ENCODE measurements around the gene TBXT.
"Not testable (repeated sequence)": the region's sequence is repeated elsewhere in the genome, so short reads cannot be mapped to it uniquely, and the experiment has no call there.

TBXT gene

DNA sequence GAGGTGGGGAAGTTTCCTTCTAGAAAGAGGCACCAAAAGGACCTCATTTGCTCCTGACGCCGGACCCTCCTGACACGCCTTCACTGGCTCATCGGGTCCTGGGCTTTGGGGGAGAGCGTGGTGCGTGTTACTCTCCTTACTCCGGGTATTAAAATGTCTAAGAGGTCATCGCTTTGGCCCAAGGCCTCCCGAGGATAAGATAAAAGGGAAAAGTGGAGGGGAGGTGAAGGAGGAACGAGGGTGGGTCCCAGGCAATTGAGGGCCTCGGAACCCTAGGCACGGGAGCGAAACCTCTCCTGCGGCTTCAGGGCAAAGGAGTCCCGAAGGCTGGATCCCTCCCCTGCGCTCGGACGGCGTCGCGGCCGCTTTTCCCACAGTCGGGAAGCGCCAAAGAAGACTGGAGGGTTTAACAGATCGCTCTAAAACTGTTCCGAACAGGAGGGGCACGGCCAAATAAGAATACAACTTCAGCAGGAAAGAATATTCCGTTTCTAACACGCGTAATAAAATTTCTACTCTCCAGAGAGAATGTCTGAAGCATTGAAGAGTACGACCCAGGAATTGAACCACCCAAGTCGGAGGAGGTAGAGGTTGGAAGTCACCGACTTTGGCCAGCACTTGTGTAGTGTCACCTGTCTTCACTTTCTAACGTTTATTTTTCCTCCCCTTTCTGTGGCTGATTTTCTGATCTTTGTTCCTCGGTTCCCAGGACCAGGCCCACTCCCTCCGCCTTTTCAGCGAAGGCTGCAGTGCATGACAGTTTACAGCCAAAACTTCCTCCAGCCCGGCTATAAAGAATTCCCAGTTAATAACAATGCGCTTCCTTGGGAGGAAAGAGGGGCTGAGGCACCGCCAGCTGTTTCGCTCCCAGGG is 2.1 kb upstream of the TBXT start:
- DNase-seq: no peak

DNA sequence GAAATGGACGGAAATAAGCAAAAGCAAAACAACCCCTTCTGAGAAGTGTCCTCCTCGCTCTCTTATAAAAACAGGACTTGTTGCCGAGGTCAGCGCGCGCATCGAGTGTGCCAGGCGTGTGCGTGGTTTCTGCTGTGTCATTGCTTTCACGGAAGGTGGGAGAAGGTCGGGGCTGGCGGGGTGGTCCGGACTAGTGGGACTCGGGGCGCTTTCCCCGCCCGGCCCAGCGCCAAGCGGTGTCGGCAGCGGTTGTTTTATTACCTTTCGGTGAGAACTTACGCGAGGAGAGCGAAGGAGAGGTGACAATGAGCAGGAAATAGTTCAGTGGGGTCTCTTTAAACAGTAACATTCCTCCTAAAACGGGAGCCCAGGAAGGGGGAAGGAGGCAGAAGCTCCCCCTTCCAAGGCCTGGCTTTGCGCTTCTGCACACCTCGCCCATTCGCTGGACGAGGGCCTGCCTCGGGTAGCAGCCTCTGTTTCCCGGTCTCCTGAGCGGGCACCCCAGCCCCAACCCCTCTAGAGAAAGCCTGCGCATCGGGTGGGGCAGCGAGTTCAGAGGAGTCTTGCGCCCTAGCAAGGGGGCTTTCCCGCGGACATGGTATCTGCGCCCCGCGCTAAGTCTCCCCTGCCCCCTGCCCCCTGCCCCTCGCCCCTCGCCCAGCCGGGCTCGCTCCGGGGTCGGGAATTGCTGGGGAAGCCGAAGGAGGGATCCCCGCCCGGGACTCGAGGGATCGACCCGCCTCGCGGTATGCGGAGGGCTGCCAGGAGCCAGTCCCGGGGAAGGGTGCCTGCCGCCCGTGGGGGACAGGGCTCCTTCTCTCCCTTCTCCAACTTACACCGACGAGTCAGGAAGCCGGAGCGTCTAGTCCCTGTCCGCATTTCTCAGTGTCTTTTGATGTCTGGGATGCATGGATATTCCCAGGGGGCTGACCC is 1.2 kb upstream of the TBXT start:
- DNase-seq: no peak

- DNase-seq: no peak
Observed at GRCh38 chr6:166167258-166167731, 356 bp downstream of the TBXT start.

DNA sequence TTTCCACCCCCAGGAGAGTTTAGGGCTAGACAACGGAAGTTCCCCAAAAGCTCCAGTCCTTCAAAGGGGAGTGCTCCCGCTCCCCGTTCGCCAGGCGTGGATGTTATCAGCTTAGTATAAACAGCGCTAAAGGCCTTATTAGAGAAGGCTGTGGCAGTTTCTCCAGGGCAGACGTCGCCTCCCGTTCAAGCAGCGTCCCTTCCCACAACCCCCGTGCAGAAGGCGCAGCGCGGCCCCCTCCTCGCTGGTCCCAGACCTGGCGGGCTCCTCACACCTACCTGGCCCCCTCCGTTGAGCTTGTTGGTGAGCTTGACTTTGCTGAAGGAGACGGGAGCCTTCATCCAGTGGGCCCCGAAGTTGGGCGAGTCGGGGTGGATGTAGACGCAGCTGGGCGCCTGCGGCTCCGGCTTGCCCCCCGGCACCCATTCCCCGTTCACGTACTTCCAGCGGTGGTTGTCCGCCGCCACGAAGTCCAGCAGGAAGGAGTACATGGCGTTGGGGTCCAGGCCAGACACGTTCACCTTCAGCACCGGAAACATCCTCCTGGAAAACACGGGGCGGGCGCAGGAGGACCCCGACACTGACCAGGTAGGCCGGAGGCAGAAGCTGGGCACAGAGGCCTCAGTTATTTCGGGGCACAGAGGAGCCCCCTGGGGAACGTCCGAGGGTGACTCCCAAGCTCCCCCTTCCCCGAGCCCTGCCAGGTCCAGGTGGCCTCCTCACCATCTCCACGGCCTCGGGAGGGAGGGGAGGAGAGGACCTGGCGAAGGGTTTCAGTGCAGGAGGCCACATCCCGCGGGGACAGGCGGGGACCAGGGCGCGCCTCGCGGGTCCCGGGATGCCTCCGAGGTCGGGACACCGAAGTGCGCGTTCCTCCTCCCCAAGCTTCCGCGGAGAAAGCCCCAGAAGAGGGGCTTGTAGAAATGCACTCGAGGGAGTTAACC is 1.1 kb downstream of the TBXT start:
- DNase-seq: no peak

DNA sequence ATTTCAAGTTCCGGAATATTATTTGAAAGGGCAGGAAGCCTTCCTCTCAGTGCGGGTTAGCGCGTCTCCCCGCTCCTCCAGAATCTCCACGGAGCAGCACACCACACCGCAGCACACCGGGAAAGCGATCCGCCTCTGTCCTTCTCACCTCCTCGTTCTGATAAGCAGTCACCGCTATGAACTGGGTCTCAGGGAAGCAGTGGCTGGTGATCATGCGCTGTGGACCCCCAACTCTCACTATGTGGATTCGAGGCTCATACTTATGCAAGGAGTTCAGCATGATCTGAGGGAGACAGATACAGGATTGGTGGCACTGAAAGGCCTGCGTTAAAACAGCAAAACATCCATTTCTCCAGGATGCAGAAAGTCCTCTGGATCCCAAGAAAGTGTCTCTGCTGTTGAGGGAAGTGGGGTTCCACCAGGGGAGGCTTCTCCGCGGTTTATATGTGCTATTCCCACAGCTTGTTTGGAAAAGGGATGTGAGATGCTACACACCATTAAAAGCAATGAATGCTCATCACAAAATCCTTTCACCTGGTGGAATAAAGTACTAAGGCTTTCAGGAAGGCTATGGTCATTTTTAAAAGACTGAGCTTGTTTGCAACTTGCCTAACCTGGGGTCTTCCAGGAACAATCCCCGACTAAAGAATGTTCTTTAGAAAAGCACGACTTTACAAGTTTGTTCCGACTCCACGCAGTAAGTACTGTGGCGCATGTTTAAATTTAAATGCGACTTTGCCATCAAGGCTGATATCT is 1.9 kb downstream of the TBXT start:
- DNase-seq: no peak

DNA sequence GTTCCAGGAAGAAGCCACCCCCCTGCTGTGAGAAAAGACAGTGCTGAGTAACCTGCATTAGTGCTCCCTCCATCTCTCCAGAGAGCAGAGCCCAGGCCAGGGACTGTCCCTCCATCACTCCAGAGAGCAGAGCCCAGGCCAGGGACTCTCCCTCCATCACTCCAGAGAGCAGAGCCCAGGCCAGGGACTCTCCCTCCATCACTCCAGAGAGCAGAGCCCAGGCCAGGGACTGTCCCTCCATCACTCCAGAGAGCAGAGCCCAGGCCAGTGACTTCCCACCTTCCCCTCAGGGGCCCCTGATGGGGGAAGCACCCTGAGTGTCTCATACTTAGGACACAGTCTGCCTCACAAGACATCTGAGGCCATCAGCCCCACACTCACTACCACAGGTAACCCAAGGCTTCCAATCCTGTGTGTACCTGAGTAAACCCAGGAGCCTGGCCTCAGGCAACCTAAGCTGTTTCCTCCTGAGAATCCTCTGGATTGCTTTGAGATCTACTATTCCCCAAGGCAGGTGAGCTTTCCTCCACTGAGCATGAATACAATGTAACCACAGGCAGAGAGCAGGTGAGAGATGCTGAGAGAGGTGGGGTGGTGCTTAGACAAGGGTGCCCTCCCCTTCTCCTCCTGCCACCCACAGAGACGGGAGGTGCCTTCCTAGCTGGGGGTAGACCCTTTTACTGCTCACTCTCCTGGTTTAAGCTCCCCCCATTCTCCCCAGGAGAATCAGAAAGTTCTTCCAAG is 4.9 kb downstream of the TBXT start:
- DNase-seq: no peak

DNA sequence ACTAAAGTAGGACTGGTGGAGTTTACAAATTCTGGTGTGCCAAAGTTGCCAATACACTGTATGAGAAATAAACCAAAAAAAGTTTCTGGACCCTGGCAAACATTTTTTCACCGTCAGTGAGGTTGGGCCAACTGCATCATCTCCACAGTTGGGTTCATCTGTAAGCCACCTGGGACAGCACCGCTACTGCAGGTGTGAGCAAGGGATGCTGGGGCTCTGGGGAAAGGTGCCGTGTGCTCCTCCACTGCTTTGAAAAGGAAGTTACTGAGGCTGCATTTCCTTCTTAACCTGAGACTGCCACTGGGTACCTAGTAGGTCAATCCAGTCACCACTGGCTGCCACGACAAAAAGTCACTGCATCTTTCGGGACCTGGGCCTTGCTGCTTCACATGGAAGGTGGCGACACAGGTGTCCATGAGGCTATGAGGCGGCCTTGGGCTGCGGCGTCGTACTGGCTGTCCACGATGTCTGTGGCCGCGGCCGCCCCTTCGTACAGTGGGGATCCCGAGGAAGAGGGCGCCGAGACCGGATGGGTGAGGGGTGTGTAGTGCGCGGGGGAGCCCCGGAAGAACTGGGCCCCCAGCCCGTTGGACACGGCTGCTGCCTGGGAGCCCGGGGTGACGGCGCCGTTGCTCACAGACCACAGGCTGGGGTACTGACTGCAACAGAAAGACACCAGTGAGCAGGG is 9.6 kb downstream of the TBXT start:
- DNase-seq: no peak

DNA sequence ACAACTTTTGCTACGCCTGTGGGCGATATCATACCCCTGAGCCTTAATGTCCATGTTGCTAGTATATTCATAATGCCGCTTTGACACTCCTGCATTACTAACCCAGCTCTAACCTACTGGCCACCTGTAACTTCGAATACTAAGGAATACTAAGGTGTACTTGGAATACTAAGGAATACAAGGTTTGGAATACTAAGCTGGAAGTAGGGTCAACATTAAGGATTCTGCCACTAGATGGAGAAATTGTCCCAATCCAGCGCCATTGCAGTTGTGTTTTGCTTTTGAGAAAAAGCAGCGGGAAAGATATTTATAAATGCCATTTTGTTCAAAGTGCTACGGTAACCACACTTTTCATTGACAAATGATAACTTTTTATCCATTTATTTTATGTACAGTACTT is 10.7 kb downstream of the TBXT start:
- DNase-seq: no peak

GRCh38 chr6:166153966-166154365 is 13.7 kb downstream of the TBXT start:
- no peak for DNase-seq

DNA sequence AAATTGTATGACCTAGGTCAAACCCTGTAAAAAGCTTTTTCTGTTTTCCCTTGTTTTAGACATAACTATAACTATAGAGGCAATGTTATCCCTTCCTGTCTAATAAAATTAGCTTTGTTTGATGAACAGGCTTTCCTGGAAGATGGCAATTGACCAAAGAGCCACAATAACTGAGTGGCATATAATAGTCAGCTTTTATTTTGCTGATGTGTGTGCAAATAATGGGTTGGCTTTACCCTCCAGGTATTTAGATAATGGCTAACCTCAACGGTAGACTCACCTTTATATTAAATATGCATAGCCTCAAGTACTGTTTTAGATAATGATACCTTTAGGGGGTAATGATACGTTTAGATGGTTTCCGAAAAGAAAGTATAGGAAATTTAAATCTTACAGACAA is 15.0 kb downstream of the TBXT start:
- DNase-seq: no peak

GRCh38 chr6:166151798-166152197 is 15.9 kb downstream of the TBXT start:
- DNase-seq: no peak

DNA sequence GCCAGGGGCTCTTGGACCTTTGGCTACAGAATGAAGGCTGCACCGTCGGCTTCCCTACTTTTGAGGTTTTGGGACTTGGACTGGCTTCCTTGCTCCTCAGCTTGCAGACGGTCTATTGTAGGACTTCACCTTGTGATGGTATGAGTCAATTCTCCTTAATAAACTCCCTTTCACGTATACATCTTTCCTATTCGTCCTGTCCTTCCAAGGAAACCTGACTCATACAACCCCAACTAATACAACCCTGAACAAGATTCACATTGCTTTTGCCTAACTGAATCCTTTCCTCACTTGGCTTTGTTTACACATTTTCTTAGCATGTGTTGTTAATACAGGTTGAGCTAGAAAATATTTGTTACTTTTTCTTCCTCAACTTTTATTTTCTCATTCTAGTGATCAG is 21.9 kb downstream of the TBXT start:
- no peak for DNase-seq

- DNase-seq: no peak
Observed at GRCh38 chr6:166143011-166143410, 24.6 kb downstream of the TBXT start.

DNA sequence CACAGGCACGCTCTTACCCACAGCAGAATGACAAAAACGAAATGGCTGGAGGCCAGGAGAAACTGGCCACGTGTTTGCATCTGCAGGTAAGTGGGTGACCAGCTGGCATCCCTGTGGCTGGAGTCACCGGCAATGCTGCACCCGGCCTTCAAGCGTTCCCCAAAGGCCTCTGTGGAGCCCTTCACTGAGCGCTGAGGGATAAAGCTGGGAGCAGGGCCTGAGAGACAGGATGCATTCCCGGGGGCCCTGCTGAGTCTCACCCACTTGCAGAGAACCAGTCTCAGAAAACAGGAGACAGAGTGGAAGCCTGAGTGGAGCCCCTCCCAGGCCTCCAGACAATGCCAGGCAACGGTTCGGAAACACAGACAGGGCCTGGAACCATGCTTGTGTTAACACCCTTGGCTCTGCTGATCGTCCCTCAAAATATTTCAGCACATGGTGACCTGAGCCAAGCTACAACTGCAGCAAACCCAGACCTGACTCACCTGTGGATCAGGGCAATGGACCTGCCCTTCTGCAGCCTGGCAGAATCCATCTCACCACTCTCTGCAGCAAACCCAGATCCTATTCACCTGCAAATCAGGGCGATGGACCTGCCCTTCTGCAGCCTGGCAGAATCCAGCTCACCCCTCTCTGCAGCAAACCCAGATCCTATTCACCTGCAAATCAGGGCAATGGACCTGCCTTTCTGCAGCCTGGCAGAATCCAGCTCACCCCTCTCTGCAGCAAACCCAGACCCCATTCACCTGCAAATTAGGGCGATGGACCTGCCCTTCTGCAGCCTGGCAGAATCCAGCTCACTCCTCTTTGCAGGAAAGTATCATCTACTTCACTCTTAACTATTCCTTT is 39.8 kb downstream of the TBXT start:
- no peak for DNase-seq

GRCh38 chr6:166123115-166123514 is 44.5 kb downstream of the TBXT start:
- not testable (repeated sequence) for DNase-seq

DNA sequence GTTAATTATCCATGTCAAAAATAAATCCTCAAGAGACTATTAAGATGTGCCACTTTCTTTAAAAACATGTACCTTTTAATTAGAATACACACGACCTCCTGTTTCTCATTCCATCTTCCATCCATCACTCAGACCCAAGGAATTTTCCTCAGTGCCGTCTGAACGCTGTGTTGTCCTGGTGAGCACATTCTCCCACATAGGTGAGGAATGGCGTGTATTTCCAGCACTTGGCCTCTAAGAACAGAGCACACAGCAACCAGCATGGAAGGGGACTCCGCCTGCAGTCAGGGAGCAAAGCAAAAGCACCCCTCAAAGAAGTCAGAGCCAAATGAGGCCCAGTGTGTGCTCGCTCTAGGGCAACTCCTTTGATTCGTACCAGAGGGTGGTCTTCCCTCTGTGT is 45.9 kb downstream of the TBXT start:
- DNase-seq: no peak

GRCh38 chr6:166119116-166119911 is 48.3 kb downstream of the TBXT start:
- DNase-seq: no peak

- no peak for DNase-seq
Observed at GRCh38 chr6:166115609-166116008, 52.0 kb downstream of the TBXT start.

DNA sequence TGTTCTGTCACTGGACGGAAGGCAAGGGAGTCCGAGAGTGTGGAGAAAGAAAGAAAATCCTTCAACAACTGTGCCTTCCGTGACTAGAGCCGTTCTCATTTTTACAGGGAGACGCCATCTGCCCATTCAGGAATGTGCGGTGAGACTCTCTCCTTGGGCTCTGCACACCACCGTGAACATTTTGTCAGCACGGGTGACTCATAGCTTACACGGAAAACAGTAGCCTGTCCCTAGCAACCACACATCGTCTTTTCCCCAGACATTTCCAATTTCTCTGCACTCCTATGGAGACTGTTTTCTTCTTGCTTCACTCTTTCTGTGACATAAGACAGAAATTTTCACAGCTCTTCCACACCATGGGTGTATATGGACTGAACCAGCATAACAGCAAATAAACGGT is 55.1 kb downstream of the TBXT start:
- no peak for DNase-seq
